K562 (cell line): ENCODE data around the gene SP100. TPM values are rescaled to one million over a fixed set of nuclear protein-coding genes. Genes with fewer than 3 reads are reported as not detected.

Experiments used
- ATAC-seq: fragments of 200-7000 bp; cut with Tn5 transposase; 3 replicates; pipeline ENCODE4 v1.9.1; 2020; ENCODE audit warnings: moderate library complexity
- BruUV-seq: library from RNA; stranded (reverse); fragments of 400-500 nt; replicated peaks from 2 replicates; lab custom pipeline; 2021; lab: Mats Ljungman, UMichigan
- CTCF ChIA-PET: fragments of 300-600 bp; formaldehyde crosslinking; extraction: SDS; loops from one replicate; lab custom pipeline; 2021; ENCODE audit warnings: low intra/inter-chr PET ratio; lab: Yijun Ruan, JAX
- POLR2A ChIA-PET: fragments of 300-600, 350-650 bp; sonication (Branson Sonifier 250); formaldehyde crosslinking; extraction: SDS; loops from one replicate; lab custom pipeline; 2021; ENCODE audit warnings: antibody characterized with exemption, inconsistent platforms; lab: Yijun Ruan, JAX
- DNase-seq, 4 experiments: peaks; one replicate each; pipeline versions ENCODE4 v3.0.0 to v3.0.0-alpha.2; 2011 to 2018; ENCODE audit warnings: low spot score in 3 of 4, mixed read lengths in 3 of 4; ENCODE audit errors: extremely low read depth in 1 of 4
- FAIRE-seq: peaks from 2 replicates; lab custom pipeline; 2011; peaks lifted over from hg19 to GRCh38; lab: Jason Lieb, UNC
- H2AFZ ChIP-seq: 2 replicates; pipeline ENCODE4 v1.6.0; 2011; ENCODE audit warnings: low read depth, low read length, control low read depth, inconsistent platforms
- H3K27ac ChIP-seq: fragments of 200-600 bp; 3 replicates; pipeline ENCODE4 v1.8.0; 2011; ENCODE audit warnings: low read depth, mild to moderate bottlenecking, control low read depth, inconsistent platforms, low read length, moderate library complexity, mixed read lengths; ENCODE audit errors: extremely low read depth
- H3K27me3 ChIP-seq, 2 experiments: fragments of 300-600 bp in 1 of 2; 2 replicates in 1 of 2; 3 replicates in 1 of 2; pipeline versions ENCODE4 v1.6.0 to v1.8.0; 2011; ENCODE audit warnings: inconsistent platforms in 2 of 2, low read length in 2 of 2, mild to moderate bottlenecking in 1 of 2, mixed read lengths in 1 of 2, moderate library complexity in 1 of 2; ENCODE audit not compliant: control insufficient read depth in 2 of 2, insufficient read depth in 2 of 2
- H3K36me3 ChIP-seq: fragments of 300-600 bp; 3 replicates; pipeline ENCODE4 v1.8.0; 2011; ENCODE audit warnings: mild to moderate bottlenecking, low read length, inconsistent platforms; ENCODE audit not compliant: control insufficient read depth, insufficient read depth
- H3K4me1 ChIP-seq, 2 experiments: fragments of 200-600 bp in 1 of 2; replicated peaks in 1 of 2; 2 replicates in 1 of 2; 3 replicates in 1 of 2; pipeline versions ENCODE4 v1.5.1 to v1.8.0; 2011; ENCODE audit warnings: inconsistent platforms in 2 of 2, low read length in 2 of 2, mild to moderate bottlenecking in 1 of 2, mixed read lengths in 1 of 2, moderate library complexity in 1 of 2; ENCODE audit not compliant: control insufficient read depth in 2 of 2, insufficient read depth in 2 of 2
- H3K4me2 ChIP-seq: 2 replicates; pipeline ENCODE4 v1.6.1; 2011; ENCODE audit warnings: low read length, control low read depth, inconsistent platforms, mixed read lengths; ENCODE audit not compliant: insufficient read depth
- H3K4me3 ChIP-seq: fragments of 200-600 bp; sonication (generic), shearing (Covaris generic); 2 replicates; pipeline ENCODE4 v1.5.1; 2016; ENCODE audit warnings: control low read depth, inconsistent platforms
- H3K79me2 ChIP-seq: fragments of 200-600 bp; 3 replicates; pipeline ENCODE4 v1.8.0; 2011; ENCODE audit warnings: low read length, inconsistent platforms; ENCODE audit not compliant: control insufficient read depth, insufficient read depth
- H3K9ac ChIP-seq, 2 experiments: 2 replicates each; pipeline versions ENCODE4 v1.6.0 to v1.6.1; 2011; ENCODE audit warnings: low read depth in 2 of 2, low read length in 2 of 2, control low read depth in 1 of 2, inconsistent platforms in 1 of 2, mild to moderate bottlenecking in 1 of 2, mixed read lengths in 1 of 2; ENCODE audit not compliant: insufficient read depth in 1 of 2
- H3K9me1 ChIP-seq: one replicate; pipeline ENCODE4 v1.6.0; 2011; ENCODE audit warnings: inconsistent platforms, mild to moderate bottlenecking, low read length, moderate library complexity; ENCODE audit not compliant: control insufficient read depth, insufficient read depth
- H3K9me3 ChIP-seq: replicated peaks from 2 replicates; pipeline ENCODE4 v1.5.1; 2011; ENCODE audit warnings: low read depth, low read length, inconsistent platforms; ENCODE audit not compliant: control insufficient read depth, insufficient read depth
- H4K20me1 ChIP-seq: replicated peaks from 2 replicates; pipeline ENCODE4 v1.6.1; 2011; ENCODE audit warnings: low read length, inconsistent platforms, mixed read lengths; ENCODE audit not compliant: control insufficient read depth, insufficient read depth
- IRF2 ChIP-seq: sonication (generic); formaldehyde crosslinking; IDR thresholded peaks from 2 replicates; pipeline ENCODE4 v1.8.1; 2022; ENCODE audit warnings: mild to moderate bottlenecking, missing genetic modification reagents
- KLF10 ChIP-seq: fragments of 250-450 bp; sonication (Bioruptor Pico); IDR thresholded peaks from 2 replicates; pipeline ENCODE4 v1.6.1; 2021; ENCODE audit warnings: matching md5 sums
- NCOA2 ChIP-seq, 2 experiments: fragments of 450-650 bp; IDR thresholded peaks; 2 replicates each; pipeline ENCODE4 v1.6.1; 2018; ENCODE audit warnings: mild to moderate bottlenecking in 2 of 2, moderate library complexity in 1 of 2; ENCODE audit not compliant: partially characterized antibody in 2 of 2
- NCOA4 ChIP-seq: fragments of 450-650 bp; IDR thresholded peaks from 2 replicates; pipeline ENCODE4 v1.6.1; 2018; ENCODE audit warnings: mild to moderate bottlenecking; ENCODE audit not compliant: partially characterized antibody
- RAD51 ChIP-seq: fragments of 450-650 bp; IDR thresholded peaks from 2 replicates; pipeline ENCODE4 v1.7.1; 2016; ENCODE audit warnings: low read depth, mild to moderate bottlenecking, borderline replicate concordance
- ZBTB17 ChIP-seq: fragments of 450-650 bp; formaldehyde crosslinking; IDR thresholded peaks from 2 replicates; pipeline ENCODE4 v1.4.0; 2020; ENCODE audit warnings: mild to moderate bottlenecking
- ZNF124 ChIP-seq: sonication (generic); formaldehyde crosslinking; IDR thresholded peaks from 2 replicates; pipeline ENCODE4 v1.8.1; 2022; ENCODE audit warnings: missing genetic modification reagents
- ZNF408 ChIP-seq: fragments of 250-450 bp; sonication (Bioruptor Pico); IDR thresholded peaks from 2 replicates; pipeline ENCODE4 v1.4.0; 2020; ENCODE audit warnings: low read depth, mild to moderate bottlenecking, moderate library complexity
- WGBS: fragments of 100-300 bp; shearing (Covaris generic); methylation state at CpG from one replicate; pipeline ENCODE4 v1.1.6; 2016; ENCODE audit warnings: low coverage, mixed read lengths; ENCODE audit not compliant: insufficient coverage; ENCODE audit errors: missing lambda C conversion rate; 5-methylcytosine and 5-hydroxymethylcytosine counted together
- in situ Hi-C: fragments of 300-500 bp; cut with MboI; formaldehyde crosslinking; loops from 4 replicates; pipeline ENCODE4 v1.15.0; 2018; ENCODE audit warnings: inconsistent platforms, mixed read lengths
- intact Hi-C: fragments of 100-400 bp; cut with micrococcal nuclease; formaldehyde crosslinking; loops from 2 replicates; pipeline ENCODE4 v1.14.2; 2022
- polyA plus RNA-seq, 8 experiments: library from polyadenylated mRNA; depleted of rRNA in 4 of 8; stranded (reverse) in 5 of 8; unstranded in 3 of 8; fragments of >200 nt; fragmentation: Nextera tagmentation in 2 of 8; fragmentation: Illumina TruSeq in 1 of 8; extraction: Ambion mirVana in 2 of 8; extraction: Trizol in 1 of 8; gene quantifications; 2 replicates each; pipeline versions ENCODE4 v1.2.1 to v1.2.3, GENCODE V29; 2011 to 2014; ENCODE audit warnings: inconsistent platforms in 1 of 8, missing spikeins in 1 of 8
- total RNA-seq, 7 experiments: library from RNA; depleted of rRNA in 6 of 7; stranded (reverse); fragments of >200 nt in 6 of 7; fragmentation: Illumina TruSeq in 2 of 7; extraction: Trizol in 2 of 7; gene quantifications; 2 replicates each; pipeline versions ENCODE4 v1.2.1 to v1.2.3, GENCODE V29; 2011 to 2021; ENCODE audit warnings: low replicate concordance in 1 of 7
- TF ChIP-seq, protein P1 (sequence below): fragments of 250-450 bp; sonication (Bioruptor Pico); IDR thresholded peaks from 2 replicates; pipeline ENCODE4 v1.8.0; 2022; ENCODE audit warnings: inconsistent platforms, mild to moderate bottlenecking, moderate library complexity, borderline replicate concordance

SP100 gene
- total and polyA plus RNA-seq, 9 of the 15 experiments (the other 6 are each of a cell fraction or from before 2014, with no cell fraction given) = 19.2 to 39.2 (median 34.6) TPM

DNA sequence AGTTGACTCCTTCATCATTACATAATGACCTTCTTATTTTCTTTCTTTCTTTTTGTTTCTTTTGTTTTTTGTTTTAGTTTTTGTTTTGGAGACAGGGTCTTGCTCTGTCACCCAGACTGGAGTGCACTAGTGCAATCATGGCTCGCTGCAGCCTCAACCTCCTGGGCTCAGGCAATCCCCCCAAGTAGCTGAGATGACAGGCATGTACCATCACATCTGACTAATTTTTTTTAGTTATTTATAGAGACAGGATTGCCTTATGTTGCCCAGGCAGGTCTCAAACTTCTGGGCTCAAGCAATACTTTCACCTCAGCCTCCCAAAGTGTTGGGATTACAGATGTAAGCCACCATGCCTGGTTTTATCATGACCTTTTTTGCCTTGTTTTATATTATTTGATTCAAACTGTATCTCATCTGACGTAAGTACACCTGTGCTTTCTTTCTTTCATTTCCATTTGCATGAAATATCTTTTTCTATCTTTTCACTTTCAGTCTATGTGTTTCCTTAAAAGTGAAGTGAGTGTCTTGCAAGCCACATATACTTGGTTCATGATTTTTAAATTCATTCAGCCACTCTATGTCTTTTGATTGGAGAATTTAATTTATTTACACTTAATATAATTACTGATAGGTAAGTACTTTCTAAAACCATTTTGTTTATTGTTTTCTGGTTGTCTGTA, 39.1 kb downstream of the SP100 start:
- DNase-seq (no peak), ATAC-seq (no peak), FAIRE-seq (no peak)
- Histone ChIP-seq H3K27me3 (no peaks in the 10 kb centered on the region), H3K4me3 (no peak overlapping the region), H3K36me3 (peaks cover 23% of the 10 kb centered on the region), H3K9me3 (no peaks in the 10 kb centered on the region), H3K9ac (no peak overlapping the region), H4K20me1 (no peaks in the 10 kb centered on the region), H2AFZ (no peak overlapping the region), H3K4me1 (peaks cover 0 to 4% of the 10 kb centered on the region in 2 experiments; a peak in 1 of 5 replicates), H3K27ac (no peak overlapping the region), H3K4me2 (no peak overlapping the region), H3K79me2 (no peaks in the 10 kb centered on the region), H3K9me1 (no peaks in the 10 kb centered on the region)
- in situ Hi-C loops (no loop called here), intact Hi-C loops (no loop called here)
- BruUV-seq = no TSS peak
- ChIA-PET CTCF (no interaction called here), POLR2A (no interaction called here)
- 100% methylated on average over 2 of the region's 2 CpGs for WGBS
- TF ChIP-seq ZNF124 (CRISPR knock-in tag) (no peak), RAD51 (no peak), NCOA2 (IDR thresholded peaks at IDR 0.05; ENCODE audit: partially characterized antibody in 2 of 2) (no peak), ZBTB17 (CRISPR knock-in tag) (no peak), ZNF408 (CRISPR knock-in tag) (no peak), IRF2 (no peak), NCOA4 (no peak), KLF10 (CRISPR knock-in tag) (no peak)
- TF ChIP-seq, protein P1, sequence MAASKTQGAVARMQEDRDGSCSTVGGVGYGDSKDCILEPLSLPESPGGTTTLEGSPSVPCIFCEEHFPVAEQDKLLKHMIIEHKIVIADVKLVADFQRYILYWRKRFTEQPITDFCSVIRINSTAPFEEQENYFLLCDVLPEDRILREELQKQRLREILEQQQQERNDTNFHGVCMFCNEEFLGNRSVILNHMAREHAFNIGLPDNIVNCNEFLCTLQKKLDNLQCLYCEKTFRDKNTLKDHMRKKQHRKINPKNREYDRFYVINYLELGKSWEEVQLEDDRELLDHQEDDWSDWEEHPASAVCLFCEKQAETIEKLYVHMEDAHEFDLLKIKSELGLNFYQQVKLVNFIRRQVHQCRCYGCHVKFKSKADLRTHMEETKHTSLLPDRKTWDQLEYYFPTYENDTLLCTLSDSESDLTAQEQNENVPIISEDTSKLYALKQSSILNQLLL (CRISPR knock-in tag) = no peak
